NOMO-1 treated with DMSO at 0.1 percent for 48 hours (cell line): ENCODE measurements around the gene ETV6.

ENCODE experiments used
- DNase-seq: peaks from one replicate; lab custom pipeline; 2025; ENCODE audit not compliant: unreplicated experiment; lab: John Stamatoyannopoulos, UW

ETV6 gene

DNA sequence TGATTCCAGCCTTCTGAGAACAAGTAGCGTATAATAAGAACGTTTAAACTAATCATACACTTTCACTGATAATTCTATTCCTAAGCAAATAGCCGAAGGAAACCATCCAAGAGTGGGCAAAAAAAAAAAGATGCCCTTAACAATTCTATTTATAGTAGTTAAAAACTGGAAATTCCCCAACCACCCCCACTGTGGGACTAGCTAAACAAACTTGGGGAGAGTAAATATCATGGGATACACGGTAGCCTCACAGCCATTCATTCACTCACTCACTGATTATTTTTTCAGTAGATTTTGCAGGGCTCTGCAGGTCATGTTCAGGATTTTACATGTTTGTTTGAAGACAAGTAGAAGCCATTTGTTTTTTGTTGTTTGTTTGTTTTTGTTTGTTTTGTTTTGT lies 197.0 kb downstream of the ETV6 start:
- DNase-seq: no peak

DNA sequence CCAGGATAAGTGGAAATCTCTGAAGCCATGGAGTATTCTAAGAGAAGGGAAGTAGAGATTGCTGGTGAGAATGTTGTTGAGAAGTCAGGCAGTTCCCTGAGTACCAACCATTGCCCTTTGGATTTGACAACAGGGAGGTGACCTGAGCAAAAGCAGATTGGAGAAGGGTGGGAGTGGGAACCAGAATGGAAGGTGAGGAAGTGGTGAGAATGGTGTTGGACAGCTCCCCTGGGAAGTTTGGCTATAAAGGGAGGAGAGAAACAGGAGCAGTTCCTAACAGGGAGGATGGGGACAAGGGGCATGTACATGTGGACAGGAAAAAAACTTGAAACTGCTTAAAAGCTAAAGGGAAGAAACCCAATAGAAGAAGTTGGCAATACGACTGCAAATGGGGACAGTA lies 198.1 kb downstream of the ETV6 start:
- DNase-seq: no peak

DNA sequence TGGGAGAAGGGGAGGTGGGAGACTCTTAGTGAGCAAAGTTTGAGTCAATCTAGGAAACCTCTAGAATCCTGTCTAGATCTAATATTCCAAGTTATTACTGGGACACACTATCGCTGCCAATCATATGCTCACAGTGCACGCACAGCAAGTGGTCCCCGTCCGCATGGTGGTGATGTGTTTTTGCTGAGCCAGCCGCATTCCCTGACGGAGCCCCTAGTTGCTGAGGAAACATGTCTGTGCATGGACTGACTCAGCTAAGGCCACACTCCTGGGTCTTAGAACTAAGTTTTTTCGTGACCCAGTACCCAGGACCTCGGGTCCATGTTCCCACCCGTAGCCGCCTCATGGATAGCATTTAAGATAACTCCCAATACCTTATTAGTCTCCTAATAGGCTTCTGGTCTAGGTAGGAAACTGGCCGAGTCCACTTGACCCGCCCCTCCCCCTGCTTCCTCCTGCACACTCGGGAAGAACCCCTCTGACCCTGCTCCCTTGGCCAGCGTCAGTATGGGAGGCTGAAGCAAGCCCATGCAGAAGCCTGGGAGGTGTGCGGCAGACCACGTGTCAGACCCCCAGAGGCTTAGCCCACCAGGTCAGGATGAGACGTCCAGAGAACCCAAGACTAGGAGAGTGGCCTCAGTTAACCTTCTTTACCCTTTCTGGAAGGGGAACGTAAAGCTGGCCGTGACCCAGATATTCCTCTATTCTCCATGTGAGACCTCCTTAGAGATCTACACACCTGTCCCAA lies 200.5 kb downstream of the ETV6 start:
- DNase-seq: no peak

DNA sequence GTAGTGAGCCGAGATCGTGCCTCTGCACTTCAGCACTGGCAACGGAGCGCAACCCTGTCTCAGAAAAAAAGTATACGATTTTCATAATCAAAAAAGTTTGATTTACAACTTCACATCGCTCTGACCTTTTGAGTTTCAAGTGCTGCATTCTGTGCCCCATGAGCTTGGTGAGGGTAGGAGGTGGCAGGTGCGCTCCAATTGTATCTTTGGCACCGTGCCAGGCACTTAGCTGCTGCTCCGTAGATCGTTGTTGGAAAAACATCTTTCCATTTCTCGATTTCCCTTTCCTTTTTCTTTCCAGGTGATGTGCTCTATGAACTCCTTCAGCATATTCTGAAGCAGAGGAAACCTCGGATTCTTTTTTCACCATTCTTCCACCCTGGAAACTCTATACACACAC lies 203.7 kb downstream of the ETV6 start:
- no peak for DNase-seq

DNA sequence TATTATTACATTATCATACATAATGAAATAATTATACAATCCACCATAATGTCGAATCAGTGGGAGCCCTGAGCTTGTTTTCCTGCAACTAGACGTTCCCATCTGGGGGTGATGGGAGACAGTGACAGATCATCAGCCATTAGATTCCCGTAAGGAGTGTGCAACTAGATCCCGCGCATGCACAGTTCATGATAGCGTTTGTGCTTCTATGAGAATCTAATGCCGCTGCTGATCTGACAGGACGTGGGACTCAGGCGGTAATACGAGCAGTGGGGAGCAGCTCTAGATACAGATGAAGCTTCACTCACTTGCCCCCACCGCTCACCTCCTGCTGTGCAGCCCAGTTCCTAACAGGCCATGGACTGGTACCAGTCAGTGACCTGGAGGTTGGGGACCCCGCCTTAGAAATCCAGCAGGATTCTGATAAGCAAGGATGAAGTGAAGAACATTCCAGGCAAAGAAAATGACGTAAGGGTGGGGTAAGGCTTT lies 204.6 kb downstream of the ETV6 start:
- DNase-seq: no peak

DNA sequence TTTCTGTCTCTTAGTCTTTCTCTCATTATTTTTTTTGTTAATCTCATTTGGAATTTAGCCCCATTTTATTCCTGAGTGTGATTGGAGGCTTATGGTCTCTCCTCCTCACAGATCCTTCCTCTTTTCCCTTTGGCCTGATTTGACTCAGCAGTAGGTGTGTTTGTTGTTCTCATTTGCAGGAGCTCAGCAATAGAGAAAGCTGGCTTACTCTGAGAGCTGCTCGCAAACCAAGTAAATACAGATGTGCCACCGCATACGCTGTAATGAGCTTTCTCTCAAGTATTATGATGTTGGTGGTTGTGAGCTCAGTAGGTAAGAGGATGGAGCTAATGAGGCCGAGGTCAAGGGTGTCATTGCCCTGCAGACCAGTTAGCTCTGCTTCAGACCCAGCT lies 206.5 kb downstream of the ETV6 start:
- peak; percentile 77 for DNase-seq

DNA sequence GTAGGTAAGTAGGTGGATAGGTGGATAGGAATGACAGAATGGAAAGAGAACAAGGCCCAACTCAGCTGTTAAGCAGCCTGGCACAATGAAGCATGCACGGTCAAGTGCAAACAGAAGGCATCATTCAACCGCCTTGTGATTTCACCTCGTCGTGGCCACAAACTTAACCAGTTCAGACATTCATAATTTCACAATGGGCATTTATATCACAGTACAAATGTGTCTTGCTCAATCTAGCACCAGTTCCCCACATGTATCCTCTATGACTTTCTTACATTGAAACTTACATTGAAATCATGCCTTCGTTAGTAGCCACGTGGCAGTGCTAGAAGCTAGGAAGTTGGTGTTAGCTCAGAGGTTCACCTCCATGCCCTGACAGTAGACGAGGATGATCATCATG lies 207.5 kb downstream of the ETV6 start:
- peak; percentile 97 for DNase-seq

DNA sequence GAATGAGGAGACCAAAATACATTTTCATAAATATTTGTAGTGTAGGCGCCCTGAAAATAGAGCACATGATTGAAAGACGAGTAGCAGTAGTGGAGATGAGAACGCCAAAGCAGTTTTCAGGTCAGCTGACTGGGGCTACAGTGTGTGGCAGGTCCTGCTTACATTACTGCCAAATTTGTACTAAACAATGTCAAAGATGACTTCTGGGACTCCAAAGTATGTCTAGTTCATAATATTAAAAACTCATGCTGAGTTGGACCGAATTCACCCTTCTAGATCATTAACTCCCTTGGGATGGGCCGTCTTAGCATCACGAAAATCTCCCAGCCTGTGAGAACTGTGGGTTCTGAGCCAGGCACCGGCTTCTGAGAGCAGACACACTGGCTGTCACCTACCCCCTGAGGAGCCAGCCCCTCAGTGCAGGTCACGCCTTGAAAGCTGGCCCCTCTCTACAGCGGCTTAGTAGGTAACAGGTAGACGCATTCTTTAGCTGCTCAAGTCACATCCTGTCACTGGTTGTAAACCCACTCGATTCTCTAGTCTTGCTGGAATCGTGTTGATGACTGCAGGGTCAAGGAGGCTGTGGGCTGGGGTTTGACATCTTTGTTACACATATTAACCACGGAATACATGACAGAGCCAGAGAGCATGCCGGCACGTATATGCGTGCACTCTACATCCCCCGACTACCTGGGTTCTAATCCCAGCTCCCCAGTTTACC lies 210.4 kb downstream of the ETV6 start:
- DNase-seq: no peak

DNA sequence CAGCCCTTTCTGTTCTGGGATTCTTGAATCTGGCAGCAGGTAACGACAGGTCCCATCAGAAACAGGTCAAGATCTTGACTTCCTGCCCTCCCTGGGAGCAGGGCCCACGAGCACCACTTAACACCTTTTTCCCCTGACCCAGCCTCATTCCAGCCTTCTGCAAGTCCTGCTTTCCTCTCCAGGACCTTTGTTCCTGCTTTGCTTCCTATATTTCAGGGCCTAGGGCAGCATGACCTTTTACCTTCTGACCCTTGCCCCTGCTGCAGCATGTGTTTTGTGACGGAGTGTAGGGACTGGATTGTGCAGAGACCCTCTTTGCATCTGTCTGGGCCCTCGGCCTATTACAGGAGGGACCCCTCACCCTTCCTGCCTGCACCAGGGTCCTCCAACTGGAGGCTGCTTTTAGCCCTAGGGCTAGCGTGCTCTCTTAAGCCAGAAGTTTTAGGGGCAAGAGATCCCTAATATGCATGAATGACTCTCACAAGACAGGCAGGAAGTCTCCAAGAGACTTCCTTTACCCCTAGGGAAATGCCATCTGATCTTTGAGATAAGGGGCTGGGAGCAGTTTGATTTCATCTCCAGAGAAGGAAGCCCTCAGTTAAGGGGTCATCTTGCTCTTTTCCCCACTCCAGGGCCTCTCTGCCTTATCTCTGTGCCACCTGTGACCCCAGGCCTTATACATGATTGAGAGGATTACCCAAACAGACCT lies 211.8 kb downstream of the ETV6 start:
- no peak for DNase-seq

DNA sequence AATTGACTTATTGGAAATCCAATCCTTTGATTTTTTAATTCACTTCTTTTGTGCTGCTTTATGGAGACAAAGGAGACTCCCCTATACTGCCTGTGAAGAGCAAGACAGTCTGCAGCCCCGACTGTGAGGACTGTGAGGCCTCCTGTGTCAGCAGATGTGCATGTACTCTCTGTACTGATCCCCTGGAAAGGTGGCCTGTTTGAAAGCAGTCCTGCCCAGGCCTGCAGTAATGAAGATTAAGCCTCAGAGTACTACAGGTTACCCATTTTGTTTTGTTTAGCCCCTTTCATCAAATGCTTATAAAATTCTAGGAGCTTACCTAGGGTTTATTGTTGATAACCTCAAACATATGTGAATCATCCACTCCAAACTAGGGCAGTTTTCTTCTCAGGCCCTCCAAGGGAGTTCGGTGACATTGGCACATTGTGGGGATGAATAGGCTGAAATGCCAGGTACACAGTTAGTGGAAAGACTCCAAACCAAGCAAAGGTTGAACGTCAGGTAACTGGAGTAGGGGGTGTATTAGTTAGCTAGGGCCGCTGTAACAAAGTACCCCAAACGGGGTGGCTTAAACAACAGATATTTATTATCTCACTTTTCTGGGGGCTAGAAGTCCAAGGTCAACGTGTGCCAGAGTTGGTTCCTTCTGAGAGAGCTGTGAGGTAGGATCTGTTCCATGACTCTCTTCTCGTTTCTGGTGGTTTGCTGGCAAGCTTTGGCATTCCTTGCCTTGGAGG lies 212.6 kb downstream of the ETV6 start:
- DNase-seq: no peak

DNA sequence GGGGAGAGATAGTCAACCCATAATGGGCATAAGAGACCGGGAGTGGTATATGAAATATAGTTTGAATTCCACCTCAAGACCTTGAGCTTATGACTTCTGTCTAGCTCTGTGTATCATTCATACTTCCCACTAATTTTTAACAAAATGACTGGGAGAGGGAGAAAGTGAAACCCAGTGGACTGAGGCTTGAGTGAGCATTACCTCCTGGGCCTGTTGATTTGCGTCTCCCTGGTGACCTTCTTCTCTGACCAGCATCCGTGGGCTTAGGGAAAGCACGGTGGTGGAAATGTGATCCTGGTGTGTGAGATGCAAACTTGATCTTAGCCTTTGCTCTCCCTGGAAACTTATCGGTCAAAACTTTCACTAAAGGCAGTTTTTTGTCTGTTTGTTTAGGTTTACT lies 213.3 kb downstream of the ETV6 start:
- no peak for DNase-seq

DNA sequence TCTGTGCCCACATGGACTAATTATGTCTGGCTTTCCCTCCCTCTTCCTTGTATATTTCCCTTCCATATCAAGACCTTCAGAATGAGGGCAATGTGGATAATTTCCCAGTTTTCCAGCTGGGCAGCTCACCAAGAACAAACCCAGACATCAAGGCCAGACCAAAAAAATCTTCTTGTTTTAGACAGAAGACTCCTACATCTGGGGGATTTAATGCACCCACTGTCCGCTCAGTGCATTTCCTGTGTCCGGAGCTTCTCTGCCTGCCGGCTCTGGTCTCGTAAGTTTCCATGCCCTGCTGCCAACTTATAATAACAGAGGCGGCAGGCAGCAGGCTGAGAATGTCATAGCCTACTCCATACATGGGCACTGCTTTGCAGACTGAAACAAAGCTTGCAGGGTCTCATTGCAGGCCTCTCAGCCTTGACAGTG lies 214.0 kb downstream of the ETV6 start:
- DNase-seq: no peak

DNA sequence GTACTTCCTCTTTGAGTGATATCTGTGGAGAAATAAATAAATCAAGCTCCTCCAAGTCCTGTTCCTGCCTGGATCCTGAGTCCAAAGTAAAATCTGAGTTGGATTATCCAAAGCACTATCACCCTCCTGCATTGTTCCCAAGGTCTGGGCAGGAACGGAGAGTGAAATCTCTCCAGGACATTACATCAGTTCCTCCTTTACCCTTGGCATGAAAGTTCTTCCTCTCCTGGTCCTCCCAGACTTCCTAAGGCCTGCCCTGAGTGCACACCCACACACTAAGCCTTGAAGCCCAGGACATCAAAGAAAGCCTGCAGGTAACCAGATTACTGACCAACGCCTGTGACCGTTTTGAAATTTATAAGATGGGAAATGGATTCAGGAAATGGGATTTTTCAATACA lies 214.5 kb downstream of the ETV6 start:
- no peak for DNase-seq

DNA sequence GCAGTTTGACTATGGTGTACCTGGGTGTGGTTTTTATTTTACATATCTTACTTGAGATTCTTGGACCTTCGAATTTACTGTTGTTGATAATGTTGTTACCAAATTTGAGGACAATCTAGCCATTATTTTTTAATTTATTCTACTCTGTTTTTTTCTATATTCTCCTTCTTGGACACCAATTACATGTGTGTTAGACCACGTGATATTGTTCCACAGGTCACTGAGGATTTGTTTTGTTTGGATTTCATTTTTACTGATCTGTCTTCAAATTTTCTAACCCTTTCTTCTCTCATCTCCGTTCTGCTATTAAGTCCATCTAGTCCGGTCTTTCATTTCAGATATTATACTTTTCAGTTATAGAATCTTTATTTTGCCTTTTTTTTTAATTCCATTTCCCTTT lies 216.3 kb downstream of the ETV6 start:
- no peak for DNase-seq

DNA sequence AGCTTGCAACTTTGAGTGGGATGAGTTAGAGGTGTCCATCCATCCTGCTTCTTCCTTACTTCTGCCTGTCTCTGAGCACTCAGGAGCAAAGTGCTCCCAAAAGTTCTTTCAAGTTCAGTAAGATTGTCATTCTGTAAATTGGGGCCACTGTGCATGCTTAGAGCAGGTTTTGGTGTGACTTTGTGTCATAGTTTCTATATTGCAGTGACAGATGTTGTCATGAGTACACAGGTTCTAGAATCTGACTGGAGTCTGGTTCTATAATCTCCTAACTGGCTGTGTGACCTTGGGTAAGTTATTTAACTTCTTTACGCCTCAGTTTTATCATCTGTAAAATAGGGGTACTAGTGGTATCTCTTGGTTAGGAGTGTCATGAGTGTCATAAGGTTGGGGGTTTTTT lies 218.6 kb downstream of the ETV6 start:
- DNase-seq: no peak

DNA sequence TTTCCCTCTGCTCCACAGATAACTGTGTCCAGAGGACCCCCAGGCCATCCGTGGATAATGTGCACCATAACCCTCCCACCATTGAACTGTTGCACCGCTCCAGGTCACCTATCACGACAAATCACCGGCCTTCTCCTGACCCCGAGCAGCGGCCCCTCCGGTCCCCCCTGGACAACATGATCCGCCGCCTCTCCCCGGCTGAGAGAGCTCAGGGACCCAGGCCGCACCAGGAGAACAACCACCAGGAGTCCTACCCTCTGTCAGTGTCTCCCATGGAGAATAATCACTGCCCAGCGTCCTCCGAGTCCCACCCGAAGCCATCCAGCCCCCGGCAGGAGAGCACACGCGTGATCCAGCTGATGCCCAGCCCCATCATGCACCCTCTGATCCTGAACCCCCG lies 219.9 kb downstream of the ETV6 start:
- no peak for DNase-seq

DNA sequence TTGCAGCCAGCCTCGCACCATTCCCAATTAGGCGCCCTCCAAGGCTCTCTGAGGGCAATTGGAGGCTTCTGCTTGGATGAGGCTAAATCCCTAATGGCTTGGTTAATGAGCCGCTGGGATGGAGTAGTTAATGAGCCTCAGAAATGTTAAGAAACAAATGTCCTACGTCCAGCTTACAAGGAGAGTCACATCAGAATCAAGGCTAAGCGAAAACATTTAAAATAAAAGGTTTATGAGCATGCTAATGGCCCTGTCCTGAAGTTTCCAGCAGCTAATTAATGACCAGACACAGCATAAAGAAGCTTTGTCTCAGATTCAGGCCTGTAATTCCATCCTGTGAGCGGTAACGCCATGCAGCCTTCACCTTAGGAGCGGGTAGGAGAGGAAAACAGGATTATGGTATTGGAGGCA lies 220.6 kb downstream of the ETV6 start:
- DNase-seq: no peak

DNA sequence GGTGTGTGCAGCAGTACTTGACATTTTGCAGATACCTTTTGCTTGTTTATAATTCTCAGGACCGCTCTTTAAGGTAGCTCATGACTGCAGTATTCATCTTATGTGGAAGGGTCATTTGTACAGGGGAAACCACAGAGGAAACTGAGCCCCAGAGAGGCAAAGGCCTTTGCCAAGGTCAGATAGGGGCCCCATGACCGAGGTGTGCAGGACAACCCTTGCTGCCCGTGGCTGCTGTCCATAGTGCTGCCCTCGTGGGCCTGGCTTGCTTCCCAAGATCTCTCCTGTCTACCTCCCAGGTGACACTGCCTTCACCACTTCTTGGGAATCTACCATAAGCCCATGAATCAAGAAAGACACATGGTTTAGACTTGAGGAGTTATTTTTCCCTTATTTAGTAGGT lies 222.6 kb downstream of the ETV6 start:
- no peak for DNase-seq

DNA sequence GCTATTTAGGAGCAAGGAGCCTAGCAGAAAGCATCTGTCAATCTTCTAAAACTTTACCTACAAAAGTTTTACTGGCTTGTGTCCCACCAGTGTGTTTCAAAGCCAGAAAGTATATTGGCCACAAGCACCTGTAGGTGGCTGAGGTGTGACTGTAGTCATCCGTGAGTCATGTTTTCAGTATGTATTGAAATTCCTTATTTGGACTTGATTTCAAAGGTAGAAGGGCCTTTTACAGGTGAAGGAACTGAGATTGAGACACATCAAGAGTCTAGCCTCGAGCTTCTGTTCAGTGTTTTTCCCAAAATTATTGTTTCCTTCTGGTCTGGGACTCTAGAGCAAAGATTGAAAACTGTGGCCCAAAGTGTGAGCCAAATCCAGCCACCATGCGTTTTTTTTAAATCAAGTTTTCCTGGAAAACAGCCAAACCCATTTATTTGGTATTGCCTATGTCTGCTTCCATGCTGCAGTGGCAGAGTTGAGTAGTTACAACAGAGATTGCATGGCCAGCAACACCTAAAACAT lies 226.0 kb downstream of the ETV6 start:
- DNase-seq: no peak

DNA sequence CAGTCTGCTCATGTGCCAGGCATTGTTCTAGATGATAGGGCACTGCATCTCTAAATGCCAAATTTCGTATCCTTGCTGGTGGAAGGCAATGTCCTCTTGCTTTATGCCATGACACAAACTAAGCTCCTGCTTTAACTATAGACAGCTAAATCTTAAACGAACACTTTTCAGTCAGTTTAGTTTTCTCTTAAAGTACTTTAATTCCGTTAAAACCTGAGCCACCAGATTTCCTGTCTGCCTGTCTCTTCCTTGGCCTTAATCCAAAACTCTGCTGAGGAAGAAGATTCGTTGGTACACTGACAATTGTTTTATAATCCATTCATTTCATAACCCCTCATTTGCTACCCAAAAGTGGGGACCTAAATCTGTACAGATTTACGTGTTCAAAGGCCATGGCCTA lies 226.8 kb downstream of the ETV6 start:
- DNase-seq: no peak
